GM19455 (cell line): Measurements from ENCODE around the gene EN2.

ENCODE experiments used
- ATAC-seq: cut with Tn5 transposase; IDR thresholded peaks from one replicate; pipeline ENCODE4 v1.9.1; 2021; ENCODE audit not compliant: unreplicated experiment

The EN2 gene

DNA sequence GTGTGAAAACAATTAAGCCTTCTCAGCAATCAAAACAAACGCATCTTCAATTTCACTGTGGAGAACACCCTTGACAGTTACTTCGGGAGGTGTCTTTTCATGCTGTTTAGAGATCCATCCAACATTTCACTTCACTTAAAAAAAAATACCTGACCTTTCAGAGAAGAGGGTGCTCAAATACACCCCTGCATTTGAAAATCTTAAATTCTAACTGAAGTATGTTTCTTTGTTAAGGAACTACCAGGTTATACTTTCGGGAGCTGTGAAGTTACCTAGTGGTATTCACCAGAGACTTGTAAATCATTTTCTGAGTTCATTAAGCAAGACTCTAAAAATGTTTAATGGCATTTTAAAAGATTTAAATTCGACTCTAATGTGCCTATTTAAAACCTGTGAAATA is 49.6 kb downstream of the EN2 start:
- no peak for ATAC-seq

- no peak for ATAC-seq
Observed at GRCh38 chr7:155508376-155509358, 50.7 kb downstream of the EN2 start.

DNA sequence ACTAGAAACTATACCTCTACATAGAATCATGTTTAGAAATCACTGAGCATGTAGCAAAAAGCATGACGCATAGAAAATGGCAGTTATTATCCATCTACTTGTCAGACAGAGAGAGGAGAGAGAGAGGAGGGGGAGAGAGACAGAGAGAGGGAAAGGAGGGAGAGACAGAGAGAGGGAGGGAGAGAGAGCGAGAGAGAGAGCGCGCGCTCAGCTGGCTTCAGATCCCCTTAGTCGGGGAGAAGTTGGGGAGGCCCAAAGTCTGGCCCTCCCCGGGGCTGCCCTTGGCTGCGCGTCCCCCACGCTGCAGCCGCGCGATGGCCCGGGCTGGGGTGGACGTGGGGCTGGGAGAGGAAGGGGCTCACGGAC is 51.4 kb downstream of the EN2 start:
- no peak for ATAC-seq

- ATAC-seq = no peak
Observed at GRCh38 chr7:155509725-155510551, 52.0 kb downstream of the EN2 start.

DNA sequence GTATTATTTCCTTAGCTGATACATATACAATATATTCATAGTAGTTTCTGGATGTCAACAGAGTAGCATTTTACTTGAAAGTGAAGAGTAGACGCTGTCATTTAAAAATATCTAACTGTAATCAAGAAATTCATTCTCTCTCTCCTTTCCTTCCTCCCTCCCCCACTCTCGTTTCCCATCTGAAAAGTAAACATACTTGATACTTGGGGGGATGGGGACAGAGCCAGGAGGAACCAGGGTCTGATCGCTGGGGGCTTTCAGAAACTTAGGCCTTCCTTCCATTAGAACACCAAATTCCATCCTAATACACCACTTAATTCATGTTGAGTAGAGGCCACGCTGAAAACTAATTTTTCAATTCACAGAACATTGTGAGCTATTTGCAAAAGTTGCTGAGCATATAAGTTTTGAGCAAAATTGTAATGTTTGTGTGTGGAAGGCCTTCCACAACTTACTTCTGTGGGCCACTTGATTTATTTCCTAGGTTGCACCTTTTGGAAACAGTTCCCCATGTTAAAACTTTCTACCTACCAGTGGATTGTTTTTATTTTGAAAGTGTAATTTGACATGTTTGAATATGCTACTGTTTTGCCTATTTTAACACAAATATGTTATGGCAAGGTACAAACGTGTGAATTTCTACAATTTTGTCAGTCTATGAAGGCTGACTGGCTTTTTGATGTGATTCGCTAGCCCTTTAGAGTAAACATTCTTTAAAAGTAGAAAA is 53.2 kb downstream of the EN2 start:
- ATAC-seq = no peak

GRCh38 chr7:155511702-155511996 is 53.7 kb downstream of the EN2 start:
- ATAC-seq = no peak

DNA sequence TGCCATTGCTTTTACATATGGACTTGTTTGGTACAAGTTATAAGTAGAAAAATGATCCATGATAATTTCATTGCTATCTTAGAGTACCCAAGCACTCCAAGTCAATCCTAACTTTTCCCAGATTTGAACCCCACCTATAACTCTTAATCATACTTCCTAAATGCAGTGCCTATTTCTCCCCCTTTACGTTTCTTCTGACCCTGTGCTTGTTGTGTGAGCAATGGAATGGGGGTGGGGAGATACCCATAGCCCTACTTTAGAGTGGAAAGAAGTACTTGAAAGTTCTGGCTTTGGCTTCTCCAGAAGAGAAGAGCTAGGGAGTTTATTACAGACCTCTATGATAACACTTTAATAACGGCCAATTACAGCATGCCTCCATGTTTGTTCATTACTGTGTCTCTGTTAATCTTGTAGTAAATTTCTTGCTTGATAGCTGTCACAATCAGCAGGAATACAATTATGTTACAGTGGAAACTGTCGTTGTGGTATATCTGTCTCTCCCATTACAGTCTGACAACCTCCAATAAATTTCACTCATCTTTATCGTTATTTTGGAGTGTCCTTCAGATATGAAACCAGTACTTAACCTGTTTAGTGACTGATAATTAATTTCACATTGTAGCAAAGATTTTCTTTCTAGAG is 54.4 kb downstream of the EN2 start:
- no peak for ATAC-seq

GRCh38 chr7:155513543-155514285 is 55.8 kb downstream of the EN2 start:
- no peak for ATAC-seq

DNA sequence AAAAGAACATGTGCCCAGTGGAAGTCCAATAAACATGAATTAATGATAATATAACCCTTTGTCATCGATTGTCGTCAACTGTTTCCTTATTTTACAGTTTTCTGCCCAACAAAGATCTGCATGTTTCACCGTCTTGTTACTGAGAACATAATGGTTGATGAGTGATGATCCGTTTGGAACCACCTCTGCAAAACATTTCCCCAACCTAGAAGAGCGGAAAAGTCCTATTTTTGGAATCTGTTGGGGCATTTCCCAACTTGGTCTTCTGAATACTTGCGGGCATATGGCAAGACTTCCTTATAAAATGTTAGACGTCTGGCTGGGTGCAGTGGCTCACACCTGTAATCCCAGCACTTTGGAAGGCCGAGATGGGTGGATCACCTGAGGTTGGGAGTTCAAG is 56.4 kb downstream of the EN2 start:
- no peak for ATAC-seq
